Astrocyte of the spinal cord (primary cell): Measurements from ENCODE around the gene CUEDC1.

ENCODE experiments used
- DNase-seq: peaks from one replicate; pipeline ENCODE4 v3.0.0; 2011; ENCODE audit warnings: low read depth, low spot score
- H3K4me3 ChIP-seq: 2 replicates; pipeline ENCODE4 v1.5.1; 2011; ENCODE audit warnings: low read depth, mild to moderate bottlenecking, low read length, moderate library complexity
- in situ Hi-C: cut with HindIII; loops from 2 replicates; pipeline ENCODE4 v1.10.0; 2017; ENCODE audit warnings: low sequenced_read_pairs
- TF ChIP-seq, protein P1 (sequence below): IDR thresholded peaks from 2 replicates; pipeline ENCODE4 v1.5.1; 2012; ENCODE audit warnings: low read depth, mild to moderate bottlenecking, low read length, inconsistent platforms

Gene CUEDC1

DNA sequence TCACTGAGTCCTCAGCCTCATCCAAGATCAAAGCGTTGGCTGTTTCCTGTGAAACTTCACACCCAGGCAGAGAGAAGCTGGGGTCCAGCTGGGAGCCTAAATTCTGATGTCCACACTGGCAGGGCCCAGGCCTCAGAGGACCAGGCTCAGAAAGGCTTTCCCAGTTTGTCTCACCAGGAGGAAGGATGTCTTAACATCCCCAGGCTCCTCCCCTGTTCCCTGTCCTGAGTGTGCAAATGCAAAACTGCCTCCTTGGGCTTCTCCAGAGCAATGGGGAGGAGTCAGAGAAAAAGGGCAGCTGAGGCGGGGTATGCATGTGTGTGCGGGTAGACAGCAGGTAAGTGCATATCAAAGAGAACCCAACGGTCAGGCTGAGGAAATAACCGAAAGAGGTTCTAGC lies 45.7 kb downstream of the CUEDC1 start:
- in situ Hi-C loops = no loop called here
- TF ChIP-seq, protein P1, sequence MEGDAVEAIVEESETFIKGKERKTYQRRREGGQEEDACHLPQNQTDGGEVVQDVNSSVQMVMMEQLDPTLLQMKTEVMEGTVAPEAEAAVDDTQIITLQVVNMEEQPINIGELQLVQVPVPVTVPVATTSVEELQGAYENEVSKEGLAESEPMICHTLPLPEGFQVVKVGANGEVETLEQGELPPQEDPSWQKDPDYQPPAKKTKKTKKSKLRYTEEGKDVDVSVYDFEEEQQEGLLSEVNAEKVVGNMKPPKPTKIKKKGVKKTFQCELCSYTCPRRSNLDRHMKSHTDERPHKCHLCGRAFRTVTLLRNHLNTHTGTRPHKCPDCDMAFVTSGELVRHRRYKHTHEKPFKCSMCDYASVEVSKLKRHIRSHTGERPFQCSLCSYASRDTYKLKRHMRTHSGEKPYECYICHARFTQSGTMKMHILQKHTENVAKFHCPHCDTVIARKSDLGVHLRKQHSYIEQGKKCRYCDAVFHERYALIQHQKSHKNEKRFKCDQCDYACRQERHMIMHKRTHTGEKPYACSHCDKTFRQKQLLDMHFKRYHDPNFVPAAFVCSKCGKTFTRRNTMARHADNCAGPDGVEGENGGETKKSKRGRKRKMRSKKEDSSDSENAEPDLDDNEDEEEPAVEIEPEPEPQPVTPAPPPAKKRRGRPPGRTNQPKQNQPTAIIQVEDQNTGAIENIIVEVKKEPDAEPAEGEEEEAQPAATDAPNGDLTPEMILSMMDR = no peak
- no peak for DNase-seq
- H3K4me3 ChIP-seq = no peak overlapping the region

DNA sequence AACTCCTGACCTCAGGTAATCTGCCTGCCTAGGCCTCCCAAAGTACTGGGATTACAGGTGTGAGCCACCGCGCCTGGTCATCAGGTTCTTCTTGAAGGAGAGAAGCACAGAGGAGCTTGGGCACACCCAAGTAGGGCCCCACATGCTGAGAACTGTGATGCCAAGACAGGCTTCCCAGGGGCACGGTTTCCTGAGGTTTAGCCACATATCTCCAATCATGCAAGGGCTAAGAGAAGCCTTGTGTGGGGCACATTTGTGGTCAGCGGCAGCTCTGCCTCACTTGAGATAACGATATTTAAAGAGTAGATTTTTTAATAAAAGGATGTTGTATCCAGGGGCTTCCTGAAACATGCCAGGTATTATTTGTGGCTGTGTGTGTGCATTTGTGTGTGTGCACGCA lies 46.9 kb downstream of the CUEDC1 start:
- no peak overlapping the region for H3K4me3 ChIP-seq
- TF ChIP-seq, protein P1 = no peak
- in situ Hi-C loops = no loop called here
- no peak for DNase-seq

DNA sequence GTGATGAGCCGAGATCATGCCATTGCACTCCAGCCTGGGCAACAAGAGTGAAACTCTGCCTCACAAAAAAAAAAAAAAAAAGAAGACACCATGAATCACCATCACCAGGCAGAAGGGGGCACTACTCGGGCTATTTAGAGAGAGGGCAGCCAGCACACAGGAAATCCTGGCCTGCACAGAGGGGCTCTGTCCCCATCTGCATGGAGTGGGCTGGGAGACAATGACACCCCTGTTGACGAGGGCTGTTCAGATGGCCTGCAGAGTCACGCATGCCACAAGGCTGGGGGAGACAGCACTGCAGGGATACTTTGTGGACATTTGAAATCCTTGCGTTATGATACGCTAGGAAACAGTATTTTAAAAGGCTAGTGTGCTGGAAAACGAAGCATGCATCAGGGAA lies 48.3 kb downstream of the CUEDC1 start:
- in situ Hi-C loops = no loop called here
- no peak for DNase-seq
- H3K4me3 ChIP-seq = no peak overlapping the region
- TF ChIP-seq, protein P1 = peak; percentile 29

DNA sequence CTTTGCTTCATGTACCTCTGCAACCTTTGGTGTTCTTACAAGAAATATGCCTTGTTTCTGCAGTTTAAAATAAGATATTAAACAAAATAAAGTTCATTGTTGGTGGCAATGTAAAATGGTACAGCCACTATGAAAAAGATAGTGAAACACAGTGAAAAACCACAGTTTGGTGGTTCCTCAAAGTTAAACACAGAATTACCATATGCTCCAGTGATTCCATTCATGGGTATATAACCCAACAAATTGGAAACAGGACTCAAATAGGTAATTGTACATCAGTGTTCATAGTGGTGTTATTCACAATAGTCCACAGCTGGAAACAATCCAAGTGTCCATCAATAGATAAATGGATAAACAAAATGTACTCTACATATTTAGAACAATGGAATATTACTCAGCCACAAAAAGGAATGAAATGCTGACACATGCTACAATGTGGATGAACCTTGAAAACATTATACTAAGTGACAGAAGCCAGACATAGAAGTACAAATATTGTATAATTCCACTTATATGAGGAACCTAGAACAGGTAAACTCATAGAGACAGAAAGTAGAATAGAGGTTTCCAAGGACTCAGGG lies 49.2 kb downstream of the CUEDC1 start:
- DNase-seq = no peak
- no peak overlapping the region for H3K4me3 ChIP-seq
- in situ Hi-C loops = no loop called here
- TF ChIP-seq, protein P1 = no peak

DNA sequence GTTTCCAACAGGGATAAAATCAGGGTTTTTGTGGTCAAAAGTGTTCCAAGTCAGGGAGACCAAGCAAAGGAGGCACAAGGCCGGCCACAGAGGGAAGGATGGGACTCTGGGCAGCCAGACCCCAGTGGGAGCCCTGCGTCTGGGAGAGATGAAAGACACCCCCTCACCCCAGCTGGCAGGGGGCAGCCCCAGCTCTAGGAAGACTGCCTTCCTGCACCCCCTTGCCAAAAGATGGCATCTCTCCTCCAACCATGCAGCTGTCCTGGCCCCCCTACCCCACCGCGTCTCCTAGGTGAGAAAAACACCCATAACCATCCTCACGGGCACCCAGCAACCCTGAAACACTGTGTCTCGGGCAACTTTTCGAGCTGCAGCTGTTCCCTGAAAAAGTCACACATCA lies 51.3 kb downstream of the CUEDC1 start:
- in situ Hi-C loops = no loop called here
- H3K4me3 ChIP-seq = no peak overlapping the region
- TF ChIP-seq, protein P1 = no peak
- DNase-seq = no peak

DNA sequence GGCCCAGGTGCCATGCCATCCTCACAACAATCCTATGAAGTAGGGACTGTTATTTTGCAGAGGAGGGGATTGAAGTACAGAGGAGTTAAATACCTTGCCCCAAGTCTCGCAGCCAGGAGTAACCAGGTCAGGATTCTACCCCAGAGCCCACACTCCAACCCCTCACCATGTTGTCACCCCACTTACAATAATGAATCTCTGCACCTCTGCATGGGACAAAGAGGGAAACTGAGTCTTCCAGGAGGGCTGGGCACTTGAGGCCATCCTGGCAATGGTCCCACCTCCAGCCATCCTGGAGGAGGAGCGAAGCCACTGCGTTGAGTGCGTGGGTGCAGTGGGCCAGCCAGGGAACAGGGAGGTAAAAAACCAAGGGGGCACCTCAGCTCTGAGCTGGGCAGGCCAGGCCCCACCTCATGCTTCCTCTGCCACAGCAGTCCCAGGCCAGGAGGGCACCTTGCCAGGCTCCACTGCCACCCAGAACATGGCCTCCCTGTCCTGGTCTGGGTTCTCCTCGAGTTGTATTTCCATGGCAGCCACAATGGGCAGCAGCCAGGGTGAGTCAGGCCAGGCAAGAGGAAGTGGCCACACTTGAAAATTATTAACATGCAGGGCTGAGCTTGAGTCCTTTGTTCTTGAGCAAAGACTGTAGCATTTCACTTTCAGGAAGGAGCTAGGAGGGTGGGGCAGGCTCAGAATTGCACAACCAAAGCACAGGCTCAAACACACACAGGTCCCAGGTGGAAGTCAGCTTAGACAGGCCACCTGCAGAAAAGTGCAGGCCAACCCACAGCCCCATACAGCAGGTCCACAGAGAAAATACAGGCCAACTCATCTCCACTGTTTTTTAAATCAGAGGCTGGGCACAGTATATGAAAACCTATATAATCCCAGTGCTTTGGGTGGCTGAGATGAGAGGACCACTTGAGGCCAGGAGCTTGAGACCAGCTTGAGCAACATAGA lies 52.1 kb downstream of the CUEDC1 start:
- in situ Hi-C loops = no loop called here
- no peak overlapping the region for H3K4me3 ChIP-seq
- TF ChIP-seq, protein P1 = no peak
- DNase-seq = peak; percentile 90
